Ovary (tissue), 9 donors: ENCODE results near the gene TNIK. TPM values are rescaled to one million over a fixed set of nuclear protein-coding genes. Genes with fewer than 3 reads are reported as not detected.
A peak's percentile ranks its signal among the peaks of the same experiment; 100 is the strongest.

Experiments
- DNase-seq, 5 donors: peaks; one replicate each; pipeline ENCODE4 v3.0.0-alpha.2; 2019 to 2020
- H3K27ac ChIP-seq, 2 donors: fragments of 200-600 bp; one replicate each; pipeline versions ENCODE4 v1.5.1 to v1.8.0; 2019 to 2022
- H3K27me3 ChIP-seq: fragments of 200-600 bp; one replicate; pipeline ENCODE4 v1.8.0; 2022
- H3K36me3 ChIP-seq: fragments of 200-600 bp; sonication (generic); one replicate; pipeline ENCODE4 v1.5.1; 2019
- H3K4me1 ChIP-seq: one replicate; pipeline ENCODE4 v1.8.1; 2013; ENCODE audit warnings: mild to moderate bottlenecking, moderate library complexity; ENCODE audit not compliant: insufficient read depth
- H3K4me3 ChIP-seq: fragments of 200-600 bp; sonication (generic); one replicate; pipeline ENCODE4 v1.5.1; 2017
- H3K9me3 ChIP-seq, 2 donors: fragments of 200-600 bp in 1 of 2; sonication (generic) in 1 of 2; one replicate each; pipeline versions ENCODE4 v1.5.1 to v1.8.1; 2013 to 2019; ENCODE audit warnings: mild to moderate bottlenecking in 1 of 2, moderate library complexity in 1 of 2
- EP300 ChIP-seq: sonication (generic); formaldehyde crosslinking; IDR thresholded peaks from one replicate; pipeline ENCODE4 v1.6.1; 2017; ENCODE audit warnings: antibody characterized with exemption
- POLR2A ChIP-seq: fragments of 450-650 bp; IDR thresholded peaks from one replicate; pipeline ENCODE4 v1.6.1; 2017; ENCODE audit warnings: antibody characterized with exemption, mild to moderate bottlenecking, moderate library complexity
- WGBS, 3 donors: extraction: QIAGEN DNeasy Blood & Tissue Kit in 1 of 3; methylation state at CpG; one replicate each; pipeline versions ENCODE4 v1.1.5 to v1.1.7; 2013 to 2017; 5-methylcytosine and 5-hydroxymethylcytosine counted together
- intact Hi-C, 4 donors: fragments of 100-400 bp; cut with DNase I; formaldehyde crosslinking; loops; one replicate each; pipeline versions ENCODE4 v1.11.0 to v1.15.1; 2022 to 2023
- polyA plus RNA-seq, 2 donors: library from polyadenylated mRNA; stranded (reverse); fragments of 200-250 nt in 1 of 2; fragments of 350-450 nt in 1 of 2; fragmentation: Illumina TruSeq in 1 of 2; extraction: RNeasy Lipid Tissue Mini Kit (QIAGEN cat#74804) in 1 of 2; gene quantifications; one replicate each; pipeline ENCODE4 v1.2.3, GENCODE V29; 2013 to 2014
- total RNA-seq, 7 donors: library from RNA; depleted of rRNA in 2 of 7; stranded (reverse); fragments of >200 nt in 2 of 7; fragmentation: NEBNext Ultra II Directional in 3 of 7; extraction: Animal tissue kit (Norgen Biotek cat#: 25700) in 3 of 7; gene quantifications; one replicate each; pipeline versions ENCODE4 v1.1.0 to v1.2.4, GENCODE V29; 2016 to 2023
- TF ChIP-seq, protein P1 (sequence below), 3 donors: fragments of 450-650 bp in 2 of 3; fragments of 200-600 bp in 1 of 3; IDR thresholded peaks; one replicate each; pipeline versions ENCODE4 v1.5.1 to v1.8.0; 2016 to 2022; ENCODE audit warnings: antibody characterized with exemption in 3 of 3, mild to moderate bottlenecking in 1 of 3
- donor health status: DM: no; HTN: no; CAD: no; lungs with moderate emphysema.
- donor health status: DM: no; HTN: no; CAD: no.
- donor health status: Bipolar disorder and iron deficiency.
- donor health status: DM: yes; HTN: yes; CAD: no.
- donor health status: DM: no; HTN: no; CAD: no.
- donor health status: DM: yes; HTN: yes; CAD: no.

The TNIK gene
- total and polyA plus RNA-seq, 9 donors = 1.1 to 9.5 (median 4.5) TPM

DNA sequence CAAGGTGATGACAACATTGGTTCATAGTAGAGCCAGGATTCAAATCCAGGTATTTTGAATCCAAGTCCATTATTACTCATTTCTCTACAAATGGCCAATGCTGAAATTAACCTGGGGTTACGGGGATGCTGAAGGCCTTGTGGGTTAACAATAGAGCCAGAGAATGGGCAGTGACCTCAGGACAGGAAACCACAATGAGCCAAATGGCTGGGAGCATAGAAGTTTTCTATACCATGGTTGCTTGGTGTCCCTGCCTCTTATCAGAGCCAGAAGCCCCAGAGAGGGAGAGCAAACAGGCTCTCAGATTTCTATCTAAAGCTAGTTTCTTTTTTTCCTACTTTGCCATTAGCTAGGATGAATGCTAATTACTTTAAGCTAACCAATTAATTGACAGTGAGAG, 82.3 kb downstream of the TNIK start:
- Histone ChIP-seq H3K9me3 (no peaks in the 10 kb centered on the region), H3K4me3 (no peak overlapping the region), H3K36me3 (no peaks in the 10 kb centered on the region), H3K27ac (no peak overlapping the region), H3K27me3 (no peaks in the 10 kb centered on the region), H3K4me1 (no peaks in the 10 kb centered on the region)
- no peak for DNase-seq
- WGBS, 3 donors = 92 to 100% (median 100%) methylated on average over 1 of the region's 1 CpG
- TF ChIP-seq POLR2A = no peak
- TF ChIP-seq EP300 = no peak
- TF ChIP-seq, protein P1, sequence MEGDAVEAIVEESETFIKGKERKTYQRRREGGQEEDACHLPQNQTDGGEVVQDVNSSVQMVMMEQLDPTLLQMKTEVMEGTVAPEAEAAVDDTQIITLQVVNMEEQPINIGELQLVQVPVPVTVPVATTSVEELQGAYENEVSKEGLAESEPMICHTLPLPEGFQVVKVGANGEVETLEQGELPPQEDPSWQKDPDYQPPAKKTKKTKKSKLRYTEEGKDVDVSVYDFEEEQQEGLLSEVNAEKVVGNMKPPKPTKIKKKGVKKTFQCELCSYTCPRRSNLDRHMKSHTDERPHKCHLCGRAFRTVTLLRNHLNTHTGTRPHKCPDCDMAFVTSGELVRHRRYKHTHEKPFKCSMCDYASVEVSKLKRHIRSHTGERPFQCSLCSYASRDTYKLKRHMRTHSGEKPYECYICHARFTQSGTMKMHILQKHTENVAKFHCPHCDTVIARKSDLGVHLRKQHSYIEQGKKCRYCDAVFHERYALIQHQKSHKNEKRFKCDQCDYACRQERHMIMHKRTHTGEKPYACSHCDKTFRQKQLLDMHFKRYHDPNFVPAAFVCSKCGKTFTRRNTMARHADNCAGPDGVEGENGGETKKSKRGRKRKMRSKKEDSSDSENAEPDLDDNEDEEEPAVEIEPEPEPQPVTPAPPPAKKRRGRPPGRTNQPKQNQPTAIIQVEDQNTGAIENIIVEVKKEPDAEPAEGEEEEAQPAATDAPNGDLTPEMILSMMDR (IDR thresholded peaks at IDR 0.05) = no peak
- intact Hi-C loops = no loop called here

DNA sequence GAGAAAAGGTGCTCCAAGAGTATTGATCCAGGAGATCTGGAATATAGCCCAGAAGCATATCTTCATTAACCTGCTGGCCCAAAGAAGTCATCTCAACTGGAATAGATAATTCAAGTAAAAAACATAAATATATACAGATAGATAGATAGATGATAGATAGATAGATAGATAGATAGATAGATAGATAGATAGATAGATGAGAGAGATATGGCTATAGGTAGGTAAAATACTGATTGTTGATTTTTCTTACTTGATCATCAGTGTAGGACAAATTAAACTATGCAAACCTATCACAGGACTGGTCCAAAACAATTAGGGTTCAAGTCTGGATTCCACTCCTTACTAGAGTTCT, 83.6 kb downstream of the TNIK start:
- intact Hi-C loops = no loop called here
- Histone ChIP-seq H3K9me3 (no peaks in the 10 kb centered on the region), H3K27me3 (no peaks in the 10 kb centered on the region), H3K4me1 (no peaks in the 10 kb centered on the region), H3K4me3 (no peak overlapping the region), H3K36me3 (no peaks in the 10 kb centered on the region), H3K27ac (peak overlapping the region in 1 of 2 donors; percentile 4)
- no peak for DNase-seq
- TF ChIP-seq POLR2A (no peak), EP300 (no peak)
- TF ChIP-seq, protein P1 (IDR thresholded peaks at IDR 0.05) = no peak

DNA sequence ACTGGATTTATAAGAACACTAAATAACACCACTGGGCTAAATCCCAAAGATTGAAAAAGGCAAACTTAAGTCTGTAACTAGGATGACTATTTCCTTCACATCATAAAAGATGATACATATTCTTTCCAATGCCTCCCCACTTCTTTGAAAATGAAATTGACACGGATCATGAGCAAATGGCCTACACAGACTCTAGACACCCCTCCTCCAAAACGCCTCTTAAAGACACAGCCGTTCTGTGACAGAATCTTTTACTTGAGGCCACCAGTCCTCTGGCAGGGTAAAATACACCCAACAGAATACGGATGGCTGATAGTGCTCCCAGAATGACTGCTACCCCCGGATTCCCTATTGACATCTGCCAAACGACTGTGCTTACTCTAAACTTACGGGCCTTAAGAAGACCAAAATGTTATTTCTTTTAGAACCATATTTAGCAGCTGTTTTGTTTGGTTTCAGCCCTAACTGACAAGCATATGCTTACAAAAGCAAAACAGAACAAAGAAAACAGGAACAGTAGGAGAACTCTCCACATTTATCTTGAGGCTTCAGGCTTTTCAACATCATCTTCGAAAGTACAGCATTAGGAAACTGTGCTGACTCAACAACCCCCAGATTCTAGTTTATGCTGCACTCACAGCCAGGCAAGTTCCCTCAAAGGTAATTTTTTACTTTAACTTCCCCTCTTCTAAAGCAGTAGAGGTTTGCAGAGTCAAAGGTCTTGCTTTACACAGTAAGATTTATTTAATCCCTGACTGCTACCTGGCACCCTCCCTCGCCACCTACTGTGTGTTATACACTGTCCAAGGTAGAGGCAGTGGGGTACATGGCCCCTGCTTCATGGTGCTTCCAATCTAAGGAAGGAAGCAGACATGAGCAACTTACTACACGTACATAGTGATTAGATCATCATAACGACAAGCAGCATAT, 84.3 kb downstream of the TNIK start:
- no peak for DNase-seq
- Histone ChIP-seq H3K4me1 (no peaks in the 10 kb centered on the region), H3K27ac (no peak overlapping the region)

DNA sequence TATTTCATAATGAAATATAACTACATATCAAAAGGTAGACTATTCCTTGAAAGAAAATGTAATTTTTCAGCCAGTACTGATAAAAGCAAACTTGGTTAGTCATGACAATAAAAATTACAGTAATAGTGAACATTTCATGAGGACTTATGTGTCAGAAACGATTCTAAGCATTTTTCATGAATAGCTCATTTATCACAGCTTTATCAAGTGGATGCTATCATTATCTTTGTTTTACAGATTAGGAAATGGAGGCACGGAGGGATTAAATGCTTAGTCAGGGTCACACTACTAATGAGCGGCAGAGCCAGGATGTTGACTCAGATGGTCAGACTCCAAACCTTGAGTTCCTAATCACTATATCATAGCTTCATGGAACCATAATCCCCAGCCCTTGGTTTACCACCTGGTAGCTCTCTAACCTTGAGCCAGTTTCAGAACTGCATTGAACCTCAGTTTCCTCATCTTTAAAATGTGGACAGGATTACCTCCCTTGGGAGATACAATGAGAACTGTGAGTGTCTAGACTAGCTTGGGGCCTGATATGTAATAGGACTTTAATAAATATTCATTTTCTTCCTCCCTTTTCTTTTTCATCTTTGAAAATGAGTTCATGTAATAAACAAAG, 85.4 kb downstream of the TNIK start:
- DNase-seq = no peak
- intact Hi-C loops = no loop called here
- 23 to 40% (median 32%) methylated on average over 3 of the region's 3 CpGs for WGBS, 3 donors
- TF ChIP-seq, protein P1 (IDR thresholded peaks at IDR 0.05) = no peak
- no peak for TF ChIP-seq EP300
- no peak for TF ChIP-seq POLR2A
- Histone ChIP-seq H3K27ac (no peak overlapping the region), H3K36me3 (no peaks in the 10 kb centered on the region), H3K4me1 (no peaks in the 10 kb centered on the region), H3K27me3 (no peaks in the 10 kb centered on the region), H3K4me3 (no peak overlapping the region), H3K9me3 (no peaks in the 10 kb centered on the region)

More for the DNA sequence above, 84.3 kb downstream of the TNIK start:
- H3K27me3 ChIP-seq = no peaks in the 10 kb centered on the region
- TF ChIP-seq, protein P1 (IDR thresholded peaks at IDR 0.05) = no peak
- TF ChIP-seq POLR2A (no peak), EP300 (no peak)
- no peak overlapping the region for H3K4me3 ChIP-seq
- no peaks in the 10 kb centered on the region for H3K36me3 ChIP-seq
- intact Hi-C loops = no loop called here
- no peaks in the 10 kb centered on the region for H3K9me3 ChIP-seq
- 35 to 58% (median 48%) methylated on average over 11 of the region's 11 CpGs for WGBS, 3 donors
